ENCODE results near the gene THRSP.
"Not testable (repeated sequence)": the region's sequence is repeated elsewhere in the genome, so short reads cannot be mapped to it uniquely, and the experiment has no call there.

The THRSP gene, protein sequence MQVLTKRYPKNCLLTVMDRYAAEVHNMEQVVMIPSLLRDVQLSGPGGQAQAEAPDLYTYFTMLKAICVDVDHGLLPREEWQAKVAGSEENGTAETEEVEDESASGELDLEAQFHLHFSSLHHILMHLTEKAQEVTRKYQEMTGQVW

GRCh38 chr11:78063440-78064181, at the start of gene THRSP:
Gene THRSP, plus strand, starts transcription at chr11:78063861. Its CDS starts 21 bp downstream, at chr11:78063882.
- Histone ChIP-seq H3K4me1 (peaks cover 11% of the 10 kb centered on the region), H3K27me3 (ENCODE audit: low read depth) (no peaks in the 10 kb centered on the region), H3K9me3 (no peaks in the 10 kb centered on the region), H3K4me3 (no peak within 1 kb of the TSS), H3K36me3 (replicated peaks) (peaks cover 9% of the 10 kb centered on the region)
- no peak for DNase-seq (ENCODE audit: low spot score in 2 of 2)
- in situ Hi-C loops (cut with MboI; ENCODE audit: low sequenced_read_pairs): no loop called here

GRCh38 chr11:78014937-78015520, 48.6 kb upstream of the THRSP start:
- H3K27me3 ChIP-seq (ENCODE audit: low read depth); H3K4me3 ChIP-seq; DNase-seq (ENCODE audit: low spot score in 2 of 2); H3K9me3 ChIP-seq; H3K4me1 ChIP-seq; in situ Hi-C loops (cut with MboI; ENCODE audit: low sequenced_read_pairs); H3K36me3 ChIP-seq (replicated peaks): not testable (repeated sequence)

GRCh38 chr11:78015878-78016277, 47.8 kb upstream of the THRSP start:
- Histone ChIP-seq H3K4me1 (no peaks in the 10 kb centered on the region), H3K36me3 (replicated peaks) (no peaks in the 10 kb centered on the region), H3K4me3 (no peak overlapping the region), H3K27me3 (ENCODE audit: low read depth) (no peaks in the 10 kb centered on the region), H3K9me3 (no peaks in the 10 kb centered on the region)
- DNase-seq (ENCODE audit: low spot score in 2 of 2): no peak
- in situ Hi-C loops (cut with MboI; ENCODE audit: low sequenced_read_pairs): no loop called here

DNA sequence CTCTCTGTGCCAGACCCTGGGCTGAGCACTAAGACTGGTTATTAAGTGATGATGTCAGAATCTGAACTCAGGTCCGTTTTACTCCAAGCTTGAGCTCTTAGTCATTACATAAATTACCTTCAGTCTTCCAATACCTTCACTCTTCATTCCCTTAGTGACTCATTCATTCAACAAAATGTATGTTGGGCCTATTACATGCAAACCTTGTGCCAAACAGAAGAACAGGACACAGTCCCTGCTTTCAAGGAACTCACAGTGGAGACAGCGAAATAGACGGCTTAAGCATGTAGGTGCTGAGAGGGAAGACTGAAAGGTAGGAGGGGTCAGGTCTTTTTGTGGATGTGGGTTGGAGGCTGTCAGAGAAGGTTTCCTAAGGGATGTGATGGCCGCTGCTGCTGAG, 43.9 kb upstream of the THRSP start:
- in situ Hi-C loops (cut with MboI; ENCODE audit: low sequenced_read_pairs): no loop called here
- DNase-seq (ENCODE audit: low spot score in 2 of 2): no peak

GRCh38 chr11:78020246-78020645, 43.4 kb upstream of the THRSP start:
- Histone ChIP-seq H3K4me1 (no peaks in the 10 kb centered on the region), H3K4me3 (no peak overlapping the region), H3K9me3 (no peaks in the 10 kb centered on the region), H3K27me3 (ENCODE audit: low read depth) (no peaks in the 10 kb centered on the region), H3K36me3 (replicated peaks) (no peaks in the 10 kb centered on the region)
- DNase-seq (ENCODE audit: low spot score in 2 of 2): no peak
- in situ Hi-C loops (cut with MboI; ENCODE audit: low sequenced_read_pairs): no loop called here

More for the DNA sequence above, 43.9 kb upstream of the THRSP start:
- Histone ChIP-seq H3K36me3 (replicated peaks) (no peaks in the 10 kb centered on the region), H3K9me3 (no peaks in the 10 kb centered on the region), H3K4me1 (no peaks in the 10 kb centered on the region), H3K27me3 (ENCODE audit: low read depth) (no peaks in the 10 kb centered on the region), H3K4me3 (no peak overlapping the region)

- in situ Hi-C loops (cut with MboI; ENCODE audit: low sequenced_read_pairs): no loop called here
These were observed 42.0 kb upstream of the THRSP start for GRCh38 chr11:78021611-78022010.

DNA sequence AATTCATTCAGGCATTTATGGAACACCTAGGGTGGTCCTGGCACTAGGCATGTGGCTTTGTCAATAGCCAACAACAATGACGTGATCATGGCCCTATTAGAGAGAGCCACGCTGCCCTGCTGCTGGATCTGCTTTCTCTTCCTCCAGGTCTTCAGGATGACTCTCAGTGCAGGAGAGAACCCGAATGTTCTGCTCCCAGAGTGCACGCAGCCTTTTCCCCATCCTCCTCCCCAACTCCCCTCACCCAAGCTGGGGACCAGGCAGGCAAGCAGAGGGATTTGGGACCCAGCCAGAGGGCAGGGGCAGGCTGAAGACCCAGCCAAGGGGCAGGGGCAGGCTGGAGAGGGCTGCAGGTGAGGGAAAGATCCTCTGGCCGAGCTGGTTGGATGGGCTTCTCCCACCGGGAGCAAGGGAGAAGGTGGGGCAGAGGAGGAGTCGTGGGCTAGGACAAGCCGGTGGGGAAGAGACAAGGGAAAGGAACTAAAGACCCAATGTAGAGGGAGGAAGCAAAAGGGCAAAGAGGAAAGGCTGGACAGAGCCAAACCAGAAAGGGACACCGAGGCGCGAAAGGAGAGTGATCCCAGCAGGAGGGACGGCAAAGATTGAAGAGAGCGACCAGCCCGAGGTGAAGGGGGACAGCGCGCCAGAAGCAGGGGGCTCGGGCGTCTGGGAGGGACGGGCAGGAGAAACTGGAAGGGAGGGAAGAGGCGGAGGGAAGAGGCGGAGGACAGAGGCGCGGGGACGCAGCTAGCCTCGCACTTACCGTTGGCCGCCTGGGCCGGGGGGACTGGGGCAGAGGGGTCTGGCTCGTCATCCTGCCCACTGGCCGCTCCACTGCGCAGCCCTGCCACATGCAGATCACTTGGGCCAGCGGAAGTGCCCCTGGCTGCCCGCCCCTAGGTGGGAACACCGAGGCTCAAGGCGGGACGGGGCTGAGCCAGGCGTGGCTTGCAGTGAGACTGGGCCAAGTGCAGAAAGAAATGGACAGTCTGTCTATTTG, 41.0 kb upstream of the THRSP start, which contains the start of gene KCTD14:
TSS of gene KCTD14 (minus strand) at position 880 of the 1,000 bp plus-strand sequence. CDS start at position 853, 27 bp downstream.
- no peaks in the 10 kb centered on the region for H3K4me1 ChIP-seq
- H3K27me3 ChIP-seq (ENCODE audit: low read depth): no peaks in the 10 kb centered on the region
- H3K4me3 ChIP-seq: no peak within 1 kb of the TSS
- no peaks in the 10 kb centered on the region for H3K36me3 ChIP-seq (replicated peaks)
- in situ Hi-C loops (cut with MboI; ENCODE audit: low sequenced_read_pairs): no loop called here
- no peaks in the 10 kb centered on the region for H3K9me3 ChIP-seq
- DNase-seq (ENCODE audit: low spot score in 2 of 2): no peak

More at GRCh38 chr11:78021611-78022010, 42.0 kb upstream of the THRSP start:
- Histone ChIP-seq H3K9me3 (no peaks in the 10 kb centered on the region), H3K4me1 (no peaks in the 10 kb centered on the region), H3K36me3 (replicated peaks) (no peaks in the 10 kb centered on the region), H3K27me3 (ENCODE audit: low read depth) (no peaks in the 10 kb centered on the region), H3K4me3 (no peak overlapping the region)
- DNase-seq (ENCODE audit: low spot score in 2 of 2): no peak

- no peak overlapping the region for H3K4me3 ChIP-seq
- no peaks in the 10 kb centered on the region for H3K9me3 ChIP-seq
- in situ Hi-C loops (cut with MboI; ENCODE audit: low sequenced_read_pairs): no loop called here
- no peaks in the 10 kb centered on the region for H3K27me3 ChIP-seq (ENCODE audit: low read depth)
- DNase-seq (ENCODE audit: low spot score in 2 of 2): no peak
- H3K36me3 ChIP-seq (replicated peaks): no peaks in the 10 kb centered on the region
- no peaks in the 10 kb centered on the region for H3K4me1 ChIP-seq
These were observed 40.2 kb upstream of the THRSP start for GRCh38 chr11:78023426-78023825.

GRCh38 chr11:78025378-78025777, 38.3 kb upstream of the THRSP start:
- in situ Hi-C loops (cut with MboI; ENCODE audit: low sequenced_read_pairs): no loop called here
- H3K27me3 ChIP-seq (ENCODE audit: low read depth): no peaks in the 10 kb centered on the region

GRCh38 chr11:78027759-78028158, 35.9 kb upstream of the THRSP start:
- Histone ChIP-seq H3K4me1 (peaks cover 11% of the 10 kb centered on the region), H3K36me3 (replicated peaks) (no peaks in the 10 kb centered on the region), H3K4me3 (no peak overlapping the region), H3K9me3 (no peaks in the 10 kb centered on the region), H3K27me3 (ENCODE audit: low read depth) (no peaks in the 10 kb centered on the region)
- in situ Hi-C loops (cut with MboI; ENCODE audit: low sequenced_read_pairs): no loop called here
- DNase-seq (ENCODE audit: low spot score in 2 of 2): no peak

More at GRCh38 chr11:78025378-78025777, 38.3 kb upstream of the THRSP start:
- DNase-seq (ENCODE audit: low spot score in 2 of 2): no peak
- no peaks in the 10 kb centered on the region for H3K36me3 ChIP-seq (replicated peaks)
- peaks cover 8% of the 10 kb centered on the region for H3K4me1 ChIP-seq
- no peaks in the 10 kb centered on the region for H3K9me3 ChIP-seq
- H3K4me3 ChIP-seq: no peak overlapping the region

GRCh38 chr11:78028423-78028822, 35.2 kb upstream of the THRSP start:
- peak in 1 of 2 experiments; percentile 35 for DNase-seq (ENCODE audit: low spot score in 2 of 2)
- H3K36me3 ChIP-seq (replicated peaks); in situ Hi-C loops (cut with MboI; ENCODE audit: low sequenced_read_pairs); H3K4me3 ChIP-seq; H3K9me3 ChIP-seq; H3K27me3 ChIP-seq (ENCODE audit: low read depth): not testable (repeated sequence)
- peaks cover 11% of the 10 kb centered on the region for H3K4me1 ChIP-seq

DNA sequence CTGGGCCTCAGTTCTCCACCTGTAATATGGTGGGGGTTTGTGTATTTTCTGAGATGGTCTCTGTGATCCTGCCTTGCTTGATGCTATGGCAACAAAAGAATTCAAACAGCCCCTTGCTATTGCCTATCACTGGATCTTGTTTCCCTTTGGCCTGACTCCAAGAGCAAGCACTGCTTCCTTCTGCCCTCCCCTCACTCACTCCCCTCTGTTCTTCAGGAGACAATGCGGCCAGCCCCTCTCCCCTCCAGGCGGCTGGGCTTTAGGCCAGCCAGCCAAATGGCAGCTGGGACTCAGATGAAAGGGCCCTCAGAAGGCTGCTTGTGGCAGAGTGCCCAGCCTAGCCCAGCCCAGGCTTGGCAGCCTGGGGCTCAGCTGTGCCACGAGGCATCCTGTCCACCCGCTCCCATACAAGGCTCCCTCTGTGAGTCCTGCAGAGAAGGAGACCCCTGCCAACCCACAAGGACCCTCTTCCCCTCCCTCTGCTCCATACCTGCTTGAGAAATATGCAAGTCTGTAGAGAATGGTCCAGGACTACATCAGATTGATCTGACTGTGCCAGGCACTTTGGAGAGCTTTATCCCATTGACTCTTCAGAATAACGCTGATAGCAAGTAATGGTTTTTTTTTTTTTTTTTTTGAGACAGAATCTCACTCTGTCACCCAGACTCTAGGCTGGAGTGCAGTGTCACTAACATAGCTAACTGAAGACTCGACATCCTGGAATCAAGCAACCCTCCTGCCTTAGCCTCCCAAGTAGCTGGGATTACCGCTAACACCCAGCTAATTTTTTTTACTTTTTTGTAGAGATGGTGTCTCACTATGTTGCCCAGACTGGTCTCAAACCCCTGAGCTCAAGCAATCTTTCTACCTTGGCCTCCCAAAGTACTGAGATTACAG, 33.0 kb upstream of the THRSP start:
- Histone ChIP-seq H3K9me3 (no peaks in the 10 kb centered on the region), H3K36me3 (replicated peaks) (no peaks in the 10 kb centered on the region), H3K4me3 (no peak overlapping the region), H3K27me3 (ENCODE audit: low read depth) (no peaks in the 10 kb centered on the region), H3K4me1 (peaks cover 11% of the 10 kb centered on the region)
- DNase-seq (ENCODE audit: low spot score in 2 of 2): peak; percentile 62 to 73
- in situ Hi-C loops (cut with MboI; ENCODE audit: low sequenced_read_pairs): no loop called here
